Nephron progenitor cell (in vitro differentiated cells): Measurements from ENCODE around the gene GABRB3.

Experiments
- DNase-seq: peaks from one replicate; pipeline ENCODE4 v3.0.0; 2021
- H3K27ac Mint-ChIP-seq: 2 replicates; pipeline ENCODE4 v1.8.0; 2021; ENCODE audit warnings: mild to moderate bottlenecking, moderate library complexity, mixed read lengths
- H3K27me3 Mint-ChIP-seq: 2 replicates; pipeline ENCODE4 v1.8.0; 2021; ENCODE audit warnings: mild to moderate bottlenecking, low read depth, mixed read lengths; ENCODE audit not compliant: poor library complexity
- H3K36me3 Mint-ChIP-seq: 2 replicates; pipeline ENCODE4 v1.8.0; 2021; ENCODE audit warnings: low read depth, mixed read lengths
- H3K4me1 Mint-ChIP-seq: 2 replicates; pipeline ENCODE4 v1.8.0; 2021; ENCODE audit warnings: mixed read lengths
- H3K4me3 Mint-ChIP-seq: 2 replicates; pipeline ENCODE4 v1.8.0; 2021; ENCODE audit warnings: mild to moderate bottlenecking, moderate library complexity, mixed read lengths
- H3K9me3 Mint-ChIP-seq: 2 replicates; pipeline ENCODE4 v1.8.0; 2021; ENCODE audit warnings: mild to moderate bottlenecking, moderate library complexity, mixed read lengths
- CTCF ChIP-seq: fragments of 200-600 bp; sonication (generic); IDR thresholded peaks from 2 replicates; pipeline ENCODE4 v1.5.0; 2021; ENCODE audit warnings: antibody characterized with exemption

GABRB3 gene

DNA sequence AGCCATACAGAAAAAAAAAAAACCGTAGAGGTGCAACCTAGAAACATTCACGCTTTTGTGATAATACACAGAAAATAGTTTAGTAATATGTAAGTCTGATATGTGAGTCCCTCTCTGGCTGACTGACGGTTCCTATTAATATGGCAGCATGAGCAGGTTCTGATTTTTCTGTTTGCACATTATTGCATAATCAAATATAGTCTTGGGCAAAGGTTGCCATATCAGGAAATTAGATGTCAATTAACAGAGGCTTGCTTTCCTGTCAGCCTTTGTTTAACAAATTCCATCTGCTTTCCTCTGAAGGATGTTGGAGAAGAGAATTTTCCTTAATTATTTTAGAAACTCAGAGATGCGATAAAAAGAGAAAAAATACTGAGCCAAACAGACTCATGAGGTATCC, 14.8 kb downstream of the GABRB3 start:
- no peaks in the 10 kb centered on the region for H3K9me3 Mint-ChIP-seq
- no peak for TF ChIP-seq CTCF
- no peak overlapping the region for H3K4me3 Mint-ChIP-seq
- H3K36me3 Mint-ChIP-seq = no peaks in the 10 kb centered on the region
- no peak overlapping the region for H3K27ac Mint-ChIP-seq
- peaks cover 23% of the 10 kb centered on the region for H3K4me1 Mint-ChIP-seq
- H3K27me3 Mint-ChIP-seq = peaks cover 2% of the 10 kb centered on the region
- no peak for DNase-seq

- Mint-ChIP-seq H3K27me3 (peaks cover 2% of the 10 kb centered on the region), H3K9me3 (no peaks in the 10 kb centered on the region), H3K4me1 (peaks cover 23% of the 10 kb centered on the region), H3K36me3 (no peaks in the 10 kb centered on the region), H3K27ac (no peak overlapping the region), H3K4me3 (no peak overlapping the region)
- peak; percentile 21 for DNase-seq
- no peak for TF ChIP-seq CTCF
Observed at GRCh38 chr15:26757141-26757540, 15.7 kb downstream of the GABRB3 start.

GRCh38 chr15:26744894-26745293, 28.0 kb downstream of the GABRB3 start:
- H3K36me3 Mint-ChIP-seq = no peaks in the 10 kb centered on the region
- H3K9me3 Mint-ChIP-seq = no peaks in the 10 kb centered on the region
- TF ChIP-seq CTCF = no peak
- peaks cover 7% of the 10 kb centered on the region for H3K4me1 Mint-ChIP-seq
- H3K4me3 Mint-ChIP-seq = no peak overlapping the region
- H3K27ac Mint-ChIP-seq = no peak overlapping the region
- DNase-seq = no peak
- H3K27me3 Mint-ChIP-seq = peaks cover 5% of the 10 kb centered on the region

GRCh38 chr15:26739791-26740190, 33.1 kb downstream of the GABRB3 start:
- Mint-ChIP-seq H3K4me3 (no peak overlapping the region), H3K4me1 (no peaks in the 10 kb centered on the region), H3K27ac (no peak overlapping the region), H3K36me3 (no peaks in the 10 kb centered on the region), H3K27me3 (peaks cover 5% of the 10 kb centered on the region), H3K9me3 (peaks cover 3% of the 10 kb centered on the region)
- TF ChIP-seq CTCF = no peak
- no peak for DNase-seq

DNA sequence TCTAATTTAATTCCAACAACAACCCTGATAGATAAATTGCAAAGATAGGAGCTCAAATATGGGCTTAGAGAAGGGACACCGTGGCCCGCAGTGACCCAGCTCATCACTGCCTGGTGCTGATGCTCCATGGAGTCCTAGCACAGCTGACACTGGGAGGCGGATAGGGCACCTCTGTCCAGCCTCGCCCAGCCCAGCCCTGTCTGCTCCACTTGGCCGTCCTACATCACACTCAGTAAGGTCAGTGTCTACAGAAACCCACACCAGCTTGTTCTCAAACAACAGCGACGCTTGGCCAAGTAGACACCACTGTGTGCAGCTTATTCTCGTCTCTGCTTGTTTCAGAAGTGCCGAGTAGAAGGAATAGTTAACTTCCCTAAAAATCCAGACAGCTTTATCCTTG, 33.9 kb downstream of the GABRB3 start:
- no peak for TF ChIP-seq CTCF
- DNase-seq = no peak
- Mint-ChIP-seq H3K27ac (no peak overlapping the region), H3K27me3 (peaks cover 5% of the 10 kb centered on the region), H3K9me3 (peaks cover 11% of the 10 kb centered on the region), H3K36me3 (no peaks in the 10 kb centered on the region), H3K4me3 (no peak overlapping the region), H3K4me1 (no peaks in the 10 kb centered on the region)

DNA sequence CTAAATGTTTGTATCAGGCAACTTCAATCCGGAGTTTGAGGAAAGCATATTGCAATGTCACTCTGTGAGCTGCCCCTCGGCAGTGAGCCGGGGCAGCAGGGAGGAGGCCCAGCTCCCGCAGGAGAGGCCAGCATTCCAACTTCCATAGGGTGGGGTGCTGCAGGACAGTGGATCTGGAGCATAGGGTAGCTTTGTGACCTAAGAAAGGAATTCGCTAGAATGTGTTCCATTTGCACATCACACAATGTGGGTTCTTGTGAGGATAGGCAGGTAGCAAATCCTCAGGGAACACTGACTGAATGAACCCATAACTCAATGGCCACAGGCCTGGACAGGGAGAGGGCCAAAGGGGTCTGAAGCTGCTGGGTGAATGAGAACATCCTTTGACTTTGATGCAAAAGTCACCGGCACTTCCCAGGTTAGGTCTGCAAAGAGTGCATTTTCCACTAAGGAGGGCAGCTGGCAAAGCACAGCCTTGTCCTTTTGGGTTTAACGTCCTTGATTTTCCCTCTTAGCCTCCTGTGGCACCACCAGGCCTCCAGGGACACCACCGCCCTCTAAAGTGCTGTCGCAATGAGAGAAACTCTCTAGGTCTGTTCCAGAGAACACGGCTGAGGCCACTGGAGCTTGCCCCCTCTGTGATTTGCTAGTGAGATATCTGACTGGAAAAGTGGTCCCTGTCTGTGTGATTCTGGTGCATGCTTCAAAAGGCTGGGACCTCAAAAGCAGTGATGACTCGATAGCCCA, 36.2 kb downstream of the GABRB3 start:
- H3K4me1 Mint-ChIP-seq = no peaks in the 10 kb centered on the region
- TF ChIP-seq CTCF = no peak
- H3K9me3 Mint-ChIP-seq = peaks cover 28% of the 10 kb centered on the region
- no peak overlapping the region for H3K27ac Mint-ChIP-seq
- H3K4me3 Mint-ChIP-seq = no peak overlapping the region
- DNase-seq = no peak
- H3K27me3 Mint-ChIP-seq = peaks cover 10% of the 10 kb centered on the region
- H3K36me3 Mint-ChIP-seq = peaks cover 16% of the 10 kb centered on the region
